HFF-Myc (cell line): Measurements from ENCODE around the gene CYP2U1.

ENCODE experiments used
- DNase-seq: peaks from one replicate; pipeline ENCODE4 v3.0.0-alpha.2; 2011; ENCODE audit warnings: low read depth; ENCODE audit errors: extremely low read depth
- H3K4me3 ChIP-seq: replicated peaks from 2 replicates; pipeline ENCODE4 v1.5.1; 2011; ENCODE audit warnings: low read depth, mild to moderate bottlenecking, control low read depth, low read length
- TF ChIP-seq, protein P1 (sequence below): IDR thresholded peaks from 2 replicates; pipeline ENCODE4 v1.5.1; 2012; ENCODE audit warnings: mild to moderate bottlenecking, low read depth, low read length, control low read depth; ENCODE audit errors: missing control alignments

The CYP2U1 gene

DNA sequence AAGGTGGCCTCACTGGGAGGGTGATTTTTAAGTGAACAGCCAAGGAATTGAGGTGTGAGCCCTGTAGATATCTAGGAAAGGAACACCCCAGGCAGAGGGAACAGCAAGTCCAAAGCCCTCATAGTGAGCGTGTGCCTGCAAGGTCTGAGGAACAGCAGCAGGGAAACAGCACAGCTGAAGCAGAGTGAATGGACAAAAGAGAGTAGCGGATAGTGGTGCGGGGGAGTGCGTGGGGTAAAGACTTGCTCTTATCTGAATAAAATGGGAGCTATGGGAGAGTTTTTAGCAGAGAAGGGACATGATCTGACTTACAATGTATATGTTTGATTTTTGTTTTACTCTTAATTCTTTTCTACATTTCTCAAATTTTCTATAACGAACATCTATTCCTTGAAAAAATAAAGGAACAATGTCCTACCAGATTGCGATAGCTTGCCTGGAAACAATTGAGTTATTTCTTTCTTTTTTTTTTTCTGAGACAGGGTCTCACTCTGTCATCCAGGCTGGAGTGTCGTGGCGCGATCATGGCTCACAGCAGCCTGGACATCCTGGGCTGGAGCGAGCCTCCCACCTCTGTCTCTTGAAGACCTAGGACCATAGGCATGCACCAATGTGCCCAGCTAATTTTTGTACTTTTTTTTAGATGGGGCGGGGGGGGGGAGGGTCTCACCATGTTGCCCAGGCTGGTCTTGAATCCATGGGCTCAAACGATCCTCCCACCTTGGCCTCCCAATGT, 38.9 kb downstream of the CYP2U1 start:
- no peak for DNase-seq
- H3K4me3 ChIP-seq, result no peak overlapping the region
- TF ChIP-seq, protein P1, sequence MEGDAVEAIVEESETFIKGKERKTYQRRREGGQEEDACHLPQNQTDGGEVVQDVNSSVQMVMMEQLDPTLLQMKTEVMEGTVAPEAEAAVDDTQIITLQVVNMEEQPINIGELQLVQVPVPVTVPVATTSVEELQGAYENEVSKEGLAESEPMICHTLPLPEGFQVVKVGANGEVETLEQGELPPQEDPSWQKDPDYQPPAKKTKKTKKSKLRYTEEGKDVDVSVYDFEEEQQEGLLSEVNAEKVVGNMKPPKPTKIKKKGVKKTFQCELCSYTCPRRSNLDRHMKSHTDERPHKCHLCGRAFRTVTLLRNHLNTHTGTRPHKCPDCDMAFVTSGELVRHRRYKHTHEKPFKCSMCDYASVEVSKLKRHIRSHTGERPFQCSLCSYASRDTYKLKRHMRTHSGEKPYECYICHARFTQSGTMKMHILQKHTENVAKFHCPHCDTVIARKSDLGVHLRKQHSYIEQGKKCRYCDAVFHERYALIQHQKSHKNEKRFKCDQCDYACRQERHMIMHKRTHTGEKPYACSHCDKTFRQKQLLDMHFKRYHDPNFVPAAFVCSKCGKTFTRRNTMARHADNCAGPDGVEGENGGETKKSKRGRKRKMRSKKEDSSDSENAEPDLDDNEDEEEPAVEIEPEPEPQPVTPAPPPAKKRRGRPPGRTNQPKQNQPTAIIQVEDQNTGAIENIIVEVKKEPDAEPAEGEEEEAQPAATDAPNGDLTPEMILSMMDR, result no peak

DNA sequence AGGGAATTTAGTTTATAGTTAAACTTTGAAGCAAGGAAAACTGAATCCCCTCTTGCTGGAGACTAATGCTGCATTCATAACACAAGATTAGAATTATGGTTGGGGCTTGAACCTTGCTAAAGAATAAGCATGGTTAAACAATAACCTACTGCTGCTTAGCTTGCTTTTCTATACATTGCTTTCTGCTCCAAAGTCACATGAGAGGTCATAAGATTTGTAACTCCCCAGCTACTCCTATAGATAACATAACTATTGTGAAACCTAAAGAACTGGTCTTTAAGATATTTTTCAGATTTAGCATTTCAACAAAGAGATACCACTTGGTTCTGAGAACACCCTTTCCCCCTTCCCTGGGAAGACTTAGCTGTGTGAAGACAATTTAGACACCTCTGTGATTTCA, 41.3 kb downstream of the CYP2U1 start:
- TF ChIP-seq, protein P1, result no peak
- DNase-seq, result no peak

DNA sequence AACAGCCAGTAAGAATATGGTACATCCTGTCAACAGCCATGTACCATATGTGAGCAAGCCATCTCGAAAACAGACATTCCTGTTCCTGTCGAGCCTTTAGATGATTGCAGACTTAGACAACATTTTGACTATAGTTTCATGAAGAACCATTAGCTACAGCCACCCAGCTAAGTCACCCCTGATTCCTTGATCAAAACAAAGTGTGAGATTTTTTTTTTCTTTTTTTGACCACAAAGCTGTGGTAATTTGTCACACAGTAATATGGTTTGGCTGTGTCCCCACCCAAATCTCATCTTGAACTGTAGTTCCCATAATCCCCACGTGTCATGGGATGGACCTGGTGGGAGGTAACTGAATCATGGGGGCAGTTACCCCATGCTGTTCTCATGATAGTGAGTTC, 43.2 kb downstream of the CYP2U1 start:
- TF ChIP-seq, protein P1, result no peak
- no peak for DNase-seq
- H3K4me3 ChIP-seq, result no peak overlapping the region

More for the DNA sequence above, 41.3 kb downstream of the CYP2U1 start:
- H3K4me3 ChIP-seq, result no peak overlapping the region

DNA sequence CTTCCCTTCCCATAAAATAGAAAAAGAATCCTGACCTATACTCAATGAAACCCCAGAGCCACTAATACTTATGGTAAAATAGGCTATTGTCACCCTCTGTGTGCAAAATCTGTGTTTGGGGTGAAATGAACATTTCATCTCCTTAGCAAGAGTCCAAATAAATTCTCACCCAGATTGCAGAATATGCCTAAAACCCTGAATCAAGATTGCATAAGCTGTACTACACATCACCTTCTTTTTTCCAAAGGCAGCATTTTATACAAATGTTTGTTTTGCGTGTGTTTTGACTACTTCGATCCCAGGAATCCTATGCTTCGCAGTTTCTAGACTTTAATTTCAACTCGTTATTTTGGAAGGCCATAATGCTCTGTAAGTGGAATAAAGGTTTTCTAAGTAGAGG, 46.1 kb downstream of the CYP2U1 start:
- TF ChIP-seq, protein P1, result no peak
- DNase-seq, result no peak
- no peak overlapping the region for H3K4me3 ChIP-seq

DNA sequence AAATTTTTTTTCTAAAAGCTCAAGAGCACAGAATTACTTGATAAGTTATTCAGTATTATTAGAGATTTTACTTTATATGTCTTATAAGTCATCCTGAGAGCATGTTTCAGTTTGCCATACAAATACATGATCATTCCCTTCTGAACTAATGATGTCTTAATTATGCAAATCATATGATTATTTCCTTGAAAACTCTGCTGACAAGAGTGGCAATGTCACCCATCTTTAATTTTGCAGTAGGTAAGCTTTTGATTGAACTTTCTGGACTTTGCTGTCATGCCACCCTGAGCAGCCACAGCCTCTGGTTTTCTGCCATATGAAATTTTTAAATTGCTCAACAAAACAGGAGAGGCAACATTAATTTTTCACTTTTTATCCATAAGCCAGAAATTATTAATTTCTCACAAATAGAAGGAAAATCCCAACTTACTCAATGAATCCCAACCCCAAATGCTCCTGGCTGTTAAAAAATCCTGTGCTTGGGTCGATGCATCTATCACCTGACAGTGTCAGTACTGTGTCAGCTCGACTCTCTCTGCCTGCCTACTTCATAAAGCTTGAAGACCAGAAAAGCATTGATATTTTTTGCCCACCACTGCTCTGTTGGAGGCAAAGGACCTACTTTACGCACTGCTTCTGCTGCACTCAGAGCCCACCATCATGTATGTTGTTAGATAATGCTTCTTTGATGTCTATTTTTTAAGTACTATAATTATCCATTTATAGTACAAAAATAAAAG, 46.8 kb downstream of the CYP2U1 start:
- no peak for DNase-seq
- H3K4me3 ChIP-seq, result no peak overlapping the region
- TF ChIP-seq, protein P1, result no peak

DNA sequence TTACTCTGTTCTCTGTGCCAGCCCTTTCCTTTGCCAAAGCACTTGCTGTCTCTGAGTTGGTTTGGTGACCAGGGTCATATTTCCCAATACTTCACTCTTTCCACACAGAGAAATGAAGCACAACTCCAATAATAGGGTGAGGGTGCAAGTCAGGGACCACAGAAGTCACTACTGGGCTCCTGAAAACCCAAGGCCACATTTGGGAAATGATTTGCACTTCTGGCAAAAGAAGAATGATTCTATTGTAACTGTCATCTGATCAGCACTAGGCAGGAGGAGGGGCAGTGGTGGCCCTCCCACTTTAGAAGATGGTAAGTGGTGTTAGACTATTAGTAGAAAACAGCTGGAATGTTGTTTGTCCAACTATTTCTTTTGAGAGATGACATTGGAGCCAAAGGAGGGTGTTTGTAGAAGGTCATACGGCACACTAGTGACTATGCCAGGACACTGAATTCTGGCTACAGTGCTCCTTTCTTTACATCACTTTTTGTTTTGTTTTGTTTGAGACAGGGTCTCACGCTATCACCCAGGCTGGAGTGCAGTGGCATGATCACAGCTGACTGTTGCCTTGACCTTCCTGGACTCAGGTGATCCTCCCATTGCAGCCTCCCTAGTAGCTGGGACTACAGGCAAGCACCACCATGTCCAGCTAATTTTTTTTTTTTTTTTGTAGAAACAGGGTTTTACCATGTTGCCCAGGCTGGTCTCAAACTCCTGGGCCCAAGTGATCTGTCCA, 47.5 kb downstream of the CYP2U1 start:
- no peak overlapping the region for H3K4me3 ChIP-seq
- no peak for DNase-seq
- TF ChIP-seq, protein P1, result no peak
